Measurements from ENCODE around the gene LDLRAD3.

DNA sequence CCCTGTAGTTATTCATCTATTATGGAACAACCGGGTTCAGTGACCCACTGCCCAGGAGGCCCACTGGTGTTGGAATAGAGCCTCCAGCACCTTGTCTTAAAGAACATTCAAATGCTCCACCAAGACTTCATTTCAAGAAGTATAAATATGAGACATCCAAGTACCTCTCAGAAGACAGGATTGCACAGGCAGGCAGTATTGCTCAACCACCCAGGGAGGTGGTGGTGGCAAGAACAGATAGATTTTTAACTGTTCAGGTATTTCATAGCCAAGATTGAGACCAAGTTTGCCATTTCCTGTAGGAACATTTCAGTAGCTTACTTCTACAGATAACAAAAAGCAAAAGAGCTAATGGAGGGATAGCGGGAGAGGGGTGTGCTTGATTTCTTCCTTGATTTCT lies 266.7 kb downstream of the LDLRAD3 start:
- TF ChIP-seq, protein P1, sequence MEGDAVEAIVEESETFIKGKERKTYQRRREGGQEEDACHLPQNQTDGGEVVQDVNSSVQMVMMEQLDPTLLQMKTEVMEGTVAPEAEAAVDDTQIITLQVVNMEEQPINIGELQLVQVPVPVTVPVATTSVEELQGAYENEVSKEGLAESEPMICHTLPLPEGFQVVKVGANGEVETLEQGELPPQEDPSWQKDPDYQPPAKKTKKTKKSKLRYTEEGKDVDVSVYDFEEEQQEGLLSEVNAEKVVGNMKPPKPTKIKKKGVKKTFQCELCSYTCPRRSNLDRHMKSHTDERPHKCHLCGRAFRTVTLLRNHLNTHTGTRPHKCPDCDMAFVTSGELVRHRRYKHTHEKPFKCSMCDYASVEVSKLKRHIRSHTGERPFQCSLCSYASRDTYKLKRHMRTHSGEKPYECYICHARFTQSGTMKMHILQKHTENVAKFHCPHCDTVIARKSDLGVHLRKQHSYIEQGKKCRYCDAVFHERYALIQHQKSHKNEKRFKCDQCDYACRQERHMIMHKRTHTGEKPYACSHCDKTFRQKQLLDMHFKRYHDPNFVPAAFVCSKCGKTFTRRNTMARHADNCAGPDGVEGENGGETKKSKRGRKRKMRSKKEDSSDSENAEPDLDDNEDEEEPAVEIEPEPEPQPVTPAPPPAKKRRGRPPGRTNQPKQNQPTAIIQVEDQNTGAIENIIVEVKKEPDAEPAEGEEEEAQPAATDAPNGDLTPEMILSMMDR (IDR thresholded peaks at IDR 0.05; ENCODE audit: insufficient read depth, low read depth, low read length): no peak
- TF ChIP-seq EZH2 (IDR thresholded peaks at IDR 0.05; ENCODE audit: insufficient read depth, low read length): no peak
